Heart right ventricle (tissue), 16 donors: ENCODE results near the gene GTPBP6. TPM values are rescaled to one million over a fixed set of nuclear protein-coding genes. Genes with fewer than 3 reads are reported as not detected.

Experiments
- ATAC-seq, 8 donors: fragments of 200-7000 bp; cut with Tn5 transposase; one replicate each; pipeline ENCODE4 v1.9.1; 2020; ENCODE audit warnings: mild to moderate bottlenecking in 8 of 8, moderate library complexity in 8 of 8, moderate number of reproducible peaks in 1 of 8
- DNase-seq, 2 donors: peaks; one replicate each; pipeline ENCODE4 v3.0.0-alpha.2; 2020
- H3K27ac ChIP-seq, 10 donors: fragments of 200-600 bp; sonication (generic) in 2 of 10; one replicate each; pipeline versions ENCODE4 v1.5.0 to v1.8.0; 2020 to 2022; ENCODE audit warnings: mild to moderate bottlenecking in 3 of 10
- H3K27me3 ChIP-seq, 7 donors: fragments of 200-600 bp; one replicate each; pipeline ENCODE4 v1.8.0; 2021 to 2022; ENCODE audit warnings: mild to moderate bottlenecking in 2 of 7
- H3K36me3 ChIP-seq, 9 donors: fragments of 200-600 bp; sonication (generic) in 1 of 9; one replicate each; pipeline versions ENCODE4 v1.5.0 to v1.8.0; 2020 to 2022; ENCODE audit warnings: mild to moderate bottlenecking in 2 of 9
- H3K4me1 ChIP-seq, 9 donors: fragments of 200-600 bp; sonication (generic) in 1 of 9; one replicate each; pipeline versions ENCODE4 v1.5.0 to v1.8.0; 2020 to 2022; ENCODE audit warnings: mild to moderate bottlenecking in 4 of 9
- H3K4me3 ChIP-seq, 10 donors: fragments of 200-600 bp; sonication (generic) in 2 of 10; one replicate each; pipeline versions ENCODE4 v1.5.0 to v1.8.0; 2020 to 2022; ENCODE audit warnings: mild to moderate bottlenecking in 7 of 10, moderate library complexity in 2 of 10
- H3K9me3 ChIP-seq, 11 donors: fragments of 200-600 bp in 10 of 11; sonication (generic) in 2 of 11; one replicate each; pipeline versions ENCODE4 v1.5.0 to v1.8.0; 2013 to 2022; ENCODE audit warnings: mild to moderate bottlenecking in 2 of 11, control low read depth in 1 of 11, moderate library complexity in 1 of 11
- CTCF ChIP-seq, 9 donors: fragments of 200-600 bp; sonication (generic) in 2 of 9; IDR thresholded peaks; one replicate each; pipeline versions ENCODE4 v1.5.0 to v1.8.0; 2021 to 2022; ENCODE audit warnings: antibody characterized with exemption in 9 of 9, mild to moderate bottlenecking in 5 of 9, moderate library complexity in 1 of 9
- WGBS, 2 donors: extraction: QIAGEN DNeasy Blood & Tissue Kit; methylation state at CpG; one replicate each; pipeline ENCODE4 v1.1.7; 2013; ENCODE audit warnings: inconsistent platforms in 1 of 2; 5-methylcytosine and 5-hydroxymethylcytosine counted together
- intact Hi-C, 10 donors: fragments of 100-400 bp; cut with DNase I; formaldehyde crosslinking; loops; one replicate each; pipeline versions ENCODE4 v1.11.1 to v1.14.2; 2022
- long read RNA-seq, 3 donors: library from polyadenylated mRNA; unstranded; transcript quantifications; one replicate each; pipeline ENCODE4 v2.0.0, GENCODE V29; 2020 to 2021
- polyA plus RNA-seq, 2 donors: library from polyadenylated mRNA; stranded (reverse); fragments of 200-250 nt; gene quantifications; one replicate each; pipeline ENCODE4 v1.2.3, GENCODE V29; 2013
- total RNA-seq, 10 donors: library from RNA; stranded (reverse); fragmentation: NEBNext Ultra II Directional in 3 of 10; extraction: Animal tissue kit (Norgen Biotek cat#: 25700) in 3 of 10; gene quantifications; one replicate each; pipeline versions ENCODE4 v1.2.1 to v1.2.4, GENCODE V29; 2021 to 2023
- donor health status: Arrhythmogenic right ventricular cardiomyopathy.
- donor health status: ischemic (EF 13 %, LVEDD 7.1; RV severe dilation, severe dysfunction).
- donor health status: healthy with polysubstance abuse.
- donor health status: DM: no; HTN: yes; CAD: no.
- donor health status: DM: no; HTN: no; CAD: no.
- donor health status: ischemic (EF 25% LVEDD 6.9; RV normal size, moderate dysfunction).
- donor health status: ischemic (EF 25% LVEDD 5.7; RV mildly dilated, moderate dysfunction).
- donor health status: healthy.
- donor health status: DM: yes; HTN: yes; CAD: no.
- donor health status: Ischemic cardiomyopathy.
- donor health status: ischemic (EF 35%, LVEDD 5.7; RV mildly dilated, moderate dysfunction).
- donor health status: nonischemic (EF 11% LVEDD 7.7; RV severe dilation, severe dysfunction).
- donor health status: DM: yes; HTN: yes; CAD: no.
- donor health status: PGD.
- donor health status: ischemic (EF 29% LVEDD 5.4; RV normal size, mild dysfunction).
- donor health status: nonischemic (EF 23%, LVEDD 6.1; RV moderate dilation, normal function).

Gene GTPBP6
- total RNA-seq (10 to 100 TPM; 29.8 to 55.4 (median 46.3) TPM), polyA plus RNA-seq (100 to 1,000 TPM in 1 of 2 donors, 10 to 100 TPM in 1; 44.0 to 103 TPM)
- long read RNA-seq, donor 1, transcript GTPBP6-201 (10 exons, 1,907 nt) = major isoform, 166 of 233 reads
- long read RNA-seq, donor 1, partial matches to known transcripts = 34 of 233 reads
- long read RNA-seq, donor 1, other reads (novel, unspliced or antisense) = 32 of 233 reads
- long read RNA-seq, donor 2, transcript GTPBP6-201 (10 exons, 1,907 nt) = major isoform, 125 of 230 reads
- long read RNA-seq, donor 2, partial matches to known transcripts = 71 of 230 reads
- long read RNA-seq, donor 2, other reads (novel, unspliced or antisense) = 32 of 230 reads
- long read RNA-seq, donor 3, transcript GTPBP6-201 (10 exons, 1,907 nt) = major isoform, 7 of 21 reads
- long read RNA-seq, donor 3, partial matches to known transcripts = 5 of 21 reads
- long read RNA-seq, donor 3, other reads (novel, unspliced or antisense) = 8 of 21 reads

GRCh38 chrX:318739-319578 lies at the start of gene GTPBP6:
TSS of gene GTPBP6 (minus strand) at chrX:318796. CDS start at chrX:318787, 9 bp downstream.
- Histone ChIP-seq H3K9me3 (no peaks in the 10 kb centered on the region), H3K36me3 (peaks cover 0 to 22% (median 5%) of the 10 kb centered on the region in 9 donors), H3K27me3 (peaks cover 0 to 1% (median under 1%) of the 10 kb centered on the region in 7 donors), H3K27ac (peak within 1 kb of the TSS; percentile 91 to 98 (median 95)), H3K4me3 (peak within 1 kb of the TSS; percentile 76 to 100 (median 94)), H3K4me1 (peaks cover 9 to 30% (median 20%) of the 10 kb centered on the region in 9 donors)
- TF ChIP-seq CTCF (IDR thresholded peaks at IDR 0.05) = peak in 5 of 9 donors; percentile 28 to 53 (median 40)
- intact Hi-C loops = loop anchor here in 2 of 10 donors (2.0 to 5.0 kb wide), 2 partner anchors 42 to 68 kb away; partner anchors contain the start of gene PPP2R3B (in 1 of the 2)
- DNase-seq (peak; percentile 99 to 100), ATAC-seq (peak; percentile 89 to 96 (median 93))
- WGBS, 2 donors = 0 to 1% methylated on average over 87 to 96 of the region's 97 CpGs

- Histone ChIP-seq H3K9me3 (no peaks in the 10 kb centered on the region), H3K27me3 (peaks cover 0 to 16% (median 8%) of the 10 kb centered on the region in 7 donors), H3K4me1 (peaks cover 0 to 35% (median 17%) of the 10 kb centered on the region in 9 donors), H3K27ac (peak overlapping the region; percentile 50 to 93 (median 88)), H3K4me3 (no peak overlapping the region), H3K36me3 (peaks cover 0 to 5% (median 0%) of the 10 kb centered on the region in 9 donors)
- intact Hi-C loops = no loop called here
- no peak for TF ChIP-seq CTCF (IDR thresholded peaks at IDR 0.05)
- ATAC-seq (peak in 1 of 8 donors; percentile 25), DNase-seq (peak in 1 of 2 donors; percentile 16)
- 62 to 80% methylated on average over 16 to 17 of the region's 17 CpGs for WGBS, 2 donors
Observed at GRCh38 chrX:367866-368265, 49.3 kb upstream of the GTPBP6 start.

GRCh38 chrX:367349-367748 lies 48.8 kb upstream of the GTPBP6 start:
- TF ChIP-seq CTCF (IDR thresholded peaks at IDR 0.05) = no peak
- Histone ChIP-seq H3K27me3 (peaks cover 0 to 11% (median 3%) of the 10 kb centered on the region in 7 donors), H3K36me3 (peaks cover 0 to 5% (median 0%) of the 10 kb centered on the region in 9 donors), H3K9me3 (no peaks in the 10 kb centered on the region), H3K4me3 (no peak overlapping the region), H3K4me1 (peaks cover 0 to 31% (median 17%) of the 10 kb centered on the region in 9 donors), H3K27ac (peak overlapping the region; percentile 50 to 93 (median 88))
- DNase-seq (no peak), ATAC-seq (no peak)
- intact Hi-C loops = no loop called here
- WGBS, 2 donors = 78 to 83% methylated on average over 16 of the region's 16 CpGs
